Heart right ventricle (tissue), 16 donors: Measurements from ENCODE around the gene YBX1. TPM values are rescaled to one million over a fixed set of nuclear protein-coding genes. Genes with fewer than 3 reads are reported as not detected.
"Not testable (repeated sequence)": the region's sequence is repeated elsewhere in the genome, so short reads cannot be mapped to it uniquely, and the experiment has no call there.

Experiments used
- ATAC-seq, 8 donors: fragments of 200-7000 bp; cut with Tn5 transposase; one replicate each; pipeline ENCODE4 v1.9.1; 2020; ENCODE audit warnings: mild to moderate bottlenecking in 8 of 8, moderate library complexity in 8 of 8, moderate number of reproducible peaks in 1 of 8
- DNase-seq, 2 donors: peaks; one replicate each; pipeline ENCODE4 v3.0.0-alpha.2; 2020
- H3K27ac ChIP-seq, 10 donors: fragments of 200-600 bp; sonication (generic) in 2 of 10; one replicate each; pipeline versions ENCODE4 v1.5.0 to v1.8.0; 2020 to 2022; ENCODE audit warnings: mild to moderate bottlenecking in 3 of 10
- H3K27me3 ChIP-seq, 7 donors: fragments of 200-600 bp; one replicate each; pipeline ENCODE4 v1.8.0; 2021 to 2022; ENCODE audit warnings: mild to moderate bottlenecking in 2 of 7
- H3K36me3 ChIP-seq, 9 donors: fragments of 200-600 bp; sonication (generic) in 1 of 9; one replicate each; pipeline versions ENCODE4 v1.5.0 to v1.8.0; 2020 to 2022; ENCODE audit warnings: mild to moderate bottlenecking in 2 of 9
- H3K4me1 ChIP-seq, 9 donors: fragments of 200-600 bp; sonication (generic) in 1 of 9; one replicate each; pipeline versions ENCODE4 v1.5.0 to v1.8.0; 2020 to 2022; ENCODE audit warnings: mild to moderate bottlenecking in 4 of 9
- H3K4me3 ChIP-seq, 10 donors: fragments of 200-600 bp; sonication (generic) in 2 of 10; one replicate each; pipeline versions ENCODE4 v1.5.0 to v1.8.0; 2020 to 2022; ENCODE audit warnings: mild to moderate bottlenecking in 7 of 10, moderate library complexity in 2 of 10
- H3K9me3 ChIP-seq, 11 donors: fragments of 200-600 bp in 10 of 11; sonication (generic) in 2 of 11; one replicate each; pipeline versions ENCODE4 v1.5.0 to v1.8.0; 2013 to 2022; ENCODE audit warnings: mild to moderate bottlenecking in 2 of 11, control low read depth in 1 of 11, moderate library complexity in 1 of 11
- WGBS, 2 donors: extraction: QIAGEN DNeasy Blood & Tissue Kit; methylation state at CpG; one replicate each; pipeline ENCODE4 v1.1.7; 2013; ENCODE audit warnings: inconsistent platforms in 1 of 2; 5-methylcytosine and 5-hydroxymethylcytosine counted together
- intact Hi-C, 10 donors: fragments of 100-400 bp; cut with DNase I; formaldehyde crosslinking; loops; one replicate each; pipeline versions ENCODE4 v1.11.1 to v1.14.2; 2022
- polyA plus RNA-seq, 2 donors: library from polyadenylated mRNA; stranded (reverse); fragments of 200-250 nt; gene quantifications; one replicate each; pipeline ENCODE4 v1.2.3, GENCODE V29; 2013
- total RNA-seq, 10 donors: library from RNA; stranded (reverse); fragmentation: NEBNext Ultra II Directional in 3 of 10; extraction: Animal tissue kit (Norgen Biotek cat#: 25700) in 3 of 10; gene quantifications; one replicate each; pipeline versions ENCODE4 v1.2.1 to v1.2.4, GENCODE V29; 2021 to 2023
- TF ChIP-seq, protein P1 (sequence below), 9 donors: fragments of 200-600 bp; sonication (generic) in 2 of 9; IDR thresholded peaks; one replicate each; pipeline versions ENCODE4 v1.5.0 to v1.8.0; 2021 to 2022; ENCODE audit warnings: antibody characterized with exemption in 9 of 9, mild to moderate bottlenecking in 5 of 9, moderate library complexity in 1 of 9
- donor health status: Arrhythmogenic right ventricular cardiomyopathy.
- donor health status: ischemic (EF 13 %, LVEDD 7.1; RV severe dilation, severe dysfunction).
- donor health status: healthy with polysubstance abuse.
- donor health status: DM: no; HTN: yes; CAD: no.
- donor health status: DM: no; HTN: no; CAD: no.
- donor health status: ischemic (EF 25% LVEDD 6.9; RV normal size, moderate dysfunction).
- donor health status: ischemic (EF 25% LVEDD 5.7; RV mildly dilated, moderate dysfunction).
- donor health status: healthy.
- donor health status: DM: yes; HTN: yes; CAD: no.
- donor health status: Ischemic cardiomyopathy.
- donor health status: ischemic (EF 35%, LVEDD 5.7; RV mildly dilated, moderate dysfunction).
- donor health status: nonischemic (EF 11% LVEDD 7.7; RV severe dilation, severe dysfunction).
- donor health status: DM: yes; HTN: yes; CAD: no.
- donor health status: PGD.
- donor health status: ischemic (EF 29% LVEDD 5.4; RV normal size, mild dysfunction).
- donor health status: nonischemic (EF 23%, LVEDD 6.1; RV moderate dilation, normal function).

The YBX1 gene
- total and polyA plus RNA-seq, 12 donors: 300 to 1,036 (median 777) TPM

DNA sequence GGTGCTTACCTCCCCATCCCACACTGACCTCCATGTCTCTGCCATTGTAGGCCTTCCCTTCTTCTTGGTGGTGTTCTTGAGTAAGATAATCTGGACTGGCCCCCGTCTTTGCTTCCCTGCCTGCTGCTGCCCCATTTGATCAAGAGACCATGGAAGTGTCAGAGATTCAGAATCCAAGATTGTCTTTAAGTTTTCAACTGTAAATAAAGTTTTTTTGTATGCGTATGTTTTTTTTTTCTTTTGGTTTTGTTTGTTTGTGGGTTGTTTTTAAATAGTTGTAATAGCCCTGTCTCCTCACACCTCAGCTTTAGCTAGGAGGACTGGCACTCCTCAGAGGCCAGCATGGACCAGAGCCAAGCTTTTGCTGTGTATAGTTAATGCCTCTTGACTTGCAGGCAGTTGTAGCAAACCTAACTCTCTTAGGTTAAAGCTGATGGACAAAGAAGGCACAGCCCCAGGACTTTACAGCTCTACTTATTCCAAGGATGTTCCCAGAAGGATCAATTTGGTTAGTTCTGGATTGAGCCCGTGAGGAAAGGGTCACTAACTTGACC, 5.6 kb upstream of the YBX1 start:
- DNase-seq (peak; percentile 26 to 39), ATAC-seq (peak in 2 of 8 donors; percentile 42 to 47)
- intact Hi-C loops: no loop called here
- H3K27me3 ChIP-seq: no peaks in the 10 kb centered on the region
- H3K4me3 ChIP-seq: no peak overlapping the region
- TF ChIP-seq, protein P1, sequence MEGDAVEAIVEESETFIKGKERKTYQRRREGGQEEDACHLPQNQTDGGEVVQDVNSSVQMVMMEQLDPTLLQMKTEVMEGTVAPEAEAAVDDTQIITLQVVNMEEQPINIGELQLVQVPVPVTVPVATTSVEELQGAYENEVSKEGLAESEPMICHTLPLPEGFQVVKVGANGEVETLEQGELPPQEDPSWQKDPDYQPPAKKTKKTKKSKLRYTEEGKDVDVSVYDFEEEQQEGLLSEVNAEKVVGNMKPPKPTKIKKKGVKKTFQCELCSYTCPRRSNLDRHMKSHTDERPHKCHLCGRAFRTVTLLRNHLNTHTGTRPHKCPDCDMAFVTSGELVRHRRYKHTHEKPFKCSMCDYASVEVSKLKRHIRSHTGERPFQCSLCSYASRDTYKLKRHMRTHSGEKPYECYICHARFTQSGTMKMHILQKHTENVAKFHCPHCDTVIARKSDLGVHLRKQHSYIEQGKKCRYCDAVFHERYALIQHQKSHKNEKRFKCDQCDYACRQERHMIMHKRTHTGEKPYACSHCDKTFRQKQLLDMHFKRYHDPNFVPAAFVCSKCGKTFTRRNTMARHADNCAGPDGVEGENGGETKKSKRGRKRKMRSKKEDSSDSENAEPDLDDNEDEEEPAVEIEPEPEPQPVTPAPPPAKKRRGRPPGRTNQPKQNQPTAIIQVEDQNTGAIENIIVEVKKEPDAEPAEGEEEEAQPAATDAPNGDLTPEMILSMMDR (IDR thresholded peaks at IDR 0.05): no peak
- H3K36me3 ChIP-seq: peaks cover 0 to 37% (median 5%) of the 10 kb centered on the region in 9 donors
- no peak overlapping the region for H3K27ac ChIP-seq
- peaks cover 0 to 27% (median 18%) of the 10 kb centered on the region in 9 donors for H3K4me1 ChIP-seq
- no peaks in the 10 kb centered on the region for H3K9me3 ChIP-seq
- 68 to 84% methylated on average over 3 of the region's 3 CpGs for WGBS, 2 donors

- Histone ChIP-seq H3K9me3 (no peaks in the 10 kb centered on the region), H3K27me3 (no peaks in the 10 kb centered on the region), H3K27ac (no peak overlapping the region), H3K4me3 (no peak overlapping the region), H3K36me3 (peaks cover 0 to 32% (median 5%) of the 10 kb centered on the region in 9 donors), H3K4me1 (peaks cover 4 to 36% (median 31%) of the 10 kb centered on the region in 9 donors)
- WGBS, 2 donors: 85 to 87% methylated on average over 10 of the region's 10 CpGs
- TF ChIP-seq, protein P1 (IDR thresholded peaks at IDR 0.05): no peak
- ATAC-seq: no peak
- intact Hi-C loops: no loop called here
- DNase-seq: no peak
These were observed 2.7 kb upstream of the YBX1 start for GRCh38 chr1:42679364-42679983.

- Histone ChIP-seq H3K27ac (no peak overlapping the region), H3K4me1 (peaks cover 4 to 40% (median 34%) of the 10 kb centered on the region in 9 donors), H3K36me3 (peaks cover 0 to 31% (median 5%) of the 10 kb centered on the region in 9 donors), H3K9me3 (no peaks in the 10 kb centered on the region), H3K4me3 (peak overlapping the region in 1 of 10 donors; percentile 86), H3K27me3 (no peaks in the 10 kb centered on the region)
- TF ChIP-seq, protein P1 (IDR thresholded peaks at IDR 0.05): no peak
- ATAC-seq: no peak
- WGBS, 2 donors: 72 to 75% methylated on average over 2 of the region's 2 CpGs
- no peak for DNase-seq
- intact Hi-C loops: loop anchor here in 3 of 10 donors (5.0 to 10.0 kb wide), 3 partner anchors 335 to 345 kb away; partner anchors contain the start of gene FOXJ3 (in 1 of the 3)
These were observed 2.2 kb upstream of the YBX1 start for GRCh38 chr1:42680055-42680454.

DNA sequence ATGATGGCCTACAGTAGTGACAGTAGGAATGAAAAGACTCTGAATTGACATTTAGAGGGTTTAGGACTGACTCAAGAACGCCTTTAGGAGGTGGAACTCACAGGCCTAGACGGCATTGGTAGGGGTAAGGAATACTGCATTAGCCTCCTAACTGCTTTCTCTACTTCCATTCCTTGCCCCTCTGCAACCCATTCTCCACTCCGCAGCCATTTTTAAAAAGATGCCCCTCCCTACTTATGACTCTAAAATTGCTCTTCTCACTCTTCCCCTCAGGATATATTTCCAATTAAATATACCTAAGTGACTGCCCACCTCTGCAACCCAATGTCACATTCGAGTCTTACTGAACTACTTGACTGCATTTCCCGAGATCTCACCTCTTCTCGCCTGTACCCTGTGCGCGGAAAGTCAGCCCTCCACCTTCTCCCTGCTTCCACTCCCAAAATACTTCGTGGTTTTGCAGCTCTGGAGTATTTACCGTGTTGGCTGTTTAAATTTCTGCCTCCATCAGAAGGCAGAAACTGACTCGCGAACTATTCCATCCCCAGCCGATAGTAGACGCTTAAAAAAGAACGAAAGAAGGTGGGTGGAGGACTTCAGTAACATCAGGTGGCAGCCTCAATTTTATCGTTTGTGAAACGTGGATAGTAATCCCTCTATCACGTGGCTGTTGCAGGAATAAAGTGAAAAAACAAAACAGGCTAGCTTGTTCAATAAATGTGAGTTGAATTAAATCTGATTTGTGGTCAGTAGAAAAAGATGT, 1.1 kb upstream of the YBX1 start:
- no peak for DNase-seq
- TF ChIP-seq, protein P1 (IDR thresholded peaks at IDR 0.05): no peak
- ATAC-seq: no peak
- Histone ChIP-seq H3K36me3 (peaks cover 0 to 26% (median 0%) of the 10 kb centered on the region in 9 donors), H3K4me3 (peak overlapping the region; percentile 40 to 86 (median 82)), H3K9me3 (no peaks in the 10 kb centered on the region), H3K4me1 (peaks cover 4 to 50% (median 44%) of the 10 kb centered on the region in 9 donors), H3K27ac (peak overlapping the region; percentile 66 to 98 (median 94)), H3K27me3 (no peaks in the 10 kb centered on the region)
- intact Hi-C loops: loop anchor here in 3 of 10 donors (5.0 to 10.0 kb wide), 3 partner anchors 336 to 346 kb away; partner anchors contain the start of gene FOXJ3 (in 1 of the 3)
- WGBS, 2 donors: 5 to 8% methylated on average over 18 of the region's 18 CpGs

DNA sequence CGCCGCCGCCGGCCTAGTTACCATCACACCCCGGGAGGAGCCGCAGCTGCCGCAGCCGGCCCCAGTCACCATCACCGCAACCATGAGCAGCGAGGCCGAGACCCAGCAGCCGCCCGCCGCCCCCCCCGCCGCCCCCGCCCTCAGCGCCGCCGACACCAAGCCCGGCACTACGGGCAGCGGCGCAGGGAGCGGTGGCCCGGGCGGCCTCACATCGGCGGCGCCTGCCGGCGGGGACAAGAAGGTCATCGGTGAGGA, 193 bp downstream of the YBX1 start:
- WGBS, 2 donors: 0 to 1% methylated on average over 11 to 33 of the region's 33 CpGs
- not testable (repeated sequence) for H3K27me3 ChIP-seq, DNase-seq, H3K9me3 ChIP-seq
- H3K4me3 ChIP-seq: peak overlapping the region; percentile 63 to 86 (median 82)
- H3K4me1 ChIP-seq: peaks cover 4 to 61% (median 55%) of the 10 kb centered on the region in 9 donors
- H3K27ac ChIP-seq: peak overlapping the region; percentile 90 to 98 (median 94)
- peaks cover 0 to 31% (median 0%) of the 10 kb centered on the region in 9 donors for H3K36me3 ChIP-seq
- intact Hi-C loops: loop anchor here in 3 of 10 donors (5.0 to 10.0 kb wide), 3 partner anchors 338 to 348 kb away; partner anchors contain the start of gene FOXJ3 (in 1 of the 3)
- ATAC-seq: peak in 3 of 8 donors; percentile 0 to 36 (median 6)
